Measurements from ENCODE around the gene OR10K2. TPM values are rescaled to one million over a fixed set of nuclear protein-coding genes. Genes with fewer than 3 reads are reported as not detected.

The OR10K2 gene
- not detected in 2 replicates for total RNA-seq (2021)
- long read RNA-seq: 0 reads

- no peaks in the 10 kb centered on the region for H4K20me1 ChIP-seq (ENCODE audit: control insufficient read depth, insufficient read depth, insufficient read length)
- no peaks in the 10 kb centered on the region for H3K79me2 ChIP-seq (ENCODE audit: insufficient read depth, low read length)
- H3K27me3 ChIP-seq (ENCODE audit: insufficient read depth, low read length): no peaks in the 10 kb centered on the region
- no peak within 1 kb of the TSS for H3K18ac ChIP-seq (ENCODE audit: insufficient read length, low read depth, low read length)
- no peak within 1 kb of the TSS for H3T11ph ChIP-seq (ENCODE audit: low read length)
- H4K5ac ChIP-seq (ENCODE audit: insufficient read length, low read depth, low read length): no peak within 1 kb of the TSS
- H3K9ac ChIP-seq (ENCODE audit: extremely low read depth, insufficient read length, low read length): no peak within 1 kb of the TSS
- no peak within 1 kb of the TSS for H2BK5ac ChIP-seq (ENCODE audit: insufficient read length, low read length)
- no peak within 1 kb of the TSS for H2BK120ac ChIP-seq (ENCODE audit: low read depth, low read length, poor library complexity, severe bottlenecking)
- peaks cover 7 to 12% of the 10 kb centered on the region in 2 experiments; a peak in 3 of 5 replicates for H3K9me3 Mint-ChIP-seq
- H3K27me3 Mint-ChIP-seq (ENCODE audit: low read depth): no peaks in the 10 kb centered on the region
- H3K4me2 ChIP-seq (ENCODE audit: insufficient read depth, insufficient read length, low read length): no peak within 1 kb of the TSS
- H2AK5ac ChIP-seq (ENCODE audit: insufficient read length, low read length): no peak within 1 kb of the TSS
- no peaks in the 10 kb centered on the region; the same call in 1 of the 2 replicates for H3K4me1 ChIP-seq (ENCODE audit: insufficient read depth, low read length)
- no peak within 1 kb of the TSS for H4K91ac ChIP-seq (ENCODE audit: insufficient read length, low read depth, low read length)
- no peak within 1 kb of the TSS for H2BK15ac ChIP-seq (ENCODE audit: low read depth, low read length)
- no peak within 1 kb of the TSS for H4K8ac ChIP-seq (replicated peaks; ENCODE audit: insufficient read length, low read depth, low read length)
- no peak within 1 kb of the TSS for H3K14ac ChIP-seq (ENCODE audit: insufficient read depth, low read length)
- no peak for TF ChIP-seq CTCF (conservative IDR thresholded peaks at IDR 0.05)
- H3K4me1 Mint-ChIP-seq: peaks cover 30% of the 10 kb centered on the region in 2 experiments
- no peak within 1 kb of the TSS for H2BK12ac ChIP-seq (ENCODE audit: insufficient read length, low read depth, low read length)
- no peaks in the 10 kb centered on the region for H3K36me3 Mint-ChIP-seq (ENCODE audit: insufficient read depth in 1 of 3, low read depth in 3 of 3)
- H3K23me2 ChIP-seq (ENCODE audit: insufficient read length, low read depth, low read length, poor library complexity, severe bottlenecking): no peaks in the 10 kb centered on the region
- no peaks in the 10 kb centered on the region for H3K79me1 ChIP-seq (ENCODE audit: insufficient read depth, low read depth, low read length, poor library complexity, severe bottlenecking)
- H2AFZ ChIP-seq (ENCODE audit: low read length): no peak within 1 kb of the TSS
- H2BK20ac ChIP-seq (ENCODE audit: low read depth, low read length, poor library complexity, severe bottlenecking): no peak within 1 kb of the TSS
- H3K27ac ChIP-seq (ENCODE audit: insufficient read length, low read depth, low read length): no peak within 1 kb of the TSS
- no CpG with 5 or more reads among the region's 1 CpG for WGBS (ENCODE audit: extremely low coverage, insufficient read length, low lambda C conversion rate)
- H3K4ac ChIP-seq (ENCODE audit: low read depth, low read length): no peak within 1 kb of the TSS
- no peak within 1 kb of the TSS for H3K56ac ChIP-seq (ENCODE audit: insufficient read length, low read depth, low read length)
- no peak within 1 kb of the TSS; a peak in 1 of 7 replicates for H3K27ac Mint-ChIP-seq
- no peak within 1 kb of the TSS for H3K4me3 Mint-ChIP-seq
- H3K9me3 ChIP-seq (ENCODE audit: control insufficient read depth, low read depth, low read length): no peaks in the 10 kb centered on the region
- H3K23ac ChIP-seq (ENCODE audit: insufficient read length, low read depth, low read length): no peak within 1 kb of the TSS
- no peak for DNase-seq
Measured at GRCh38 chr1:158426137-158426536, at the start of gene OR10K2. Gene OR10K2 (minus strand): TSS chr1:158426237. CDS start chr1:158420866, 5,371 bp downstream.
